Keratinocyte (primary cell): ENCODE results near the gene GSTM4.
"Not testable (repeated sequence)": the region's sequence is repeated elsewhere in the genome, so short reads cannot be mapped to it uniquely, and the experiment has no call there.

Experiments
- CTCF ChIP-seq, 3 experiments: IDR thresholded peaks in 1 of 3; conservative IDR thresholded peaks in 1 of 3; optimal IDR thresholded peaks in 1 of 3; 2 replicates in 2 of 3; 3 replicates in 1 of 3; pipeline versions ENCODE3 to v1.5.1; 2011; ENCODE audit warnings: low read length in 3 of 3, mild to moderate bottlenecking in 3 of 3, moderate library complexity in 2 of 3, control low read depth in 1 of 3, inconsistent platforms in 1 of 3; ENCODE audit not compliant: insufficient read depth in 2 of 3; ENCODE audit errors: extremely low read depth in 1 of 3
- EZH2 ChIP-seq: IDR thresholded peaks from one replicate; pipeline ENCODE4 v1.6.1; 2012; ENCODE audit warnings: inconsistent platforms, mild to moderate bottlenecking, low read length, moderate library complexity

- TF ChIP-seq CTCF (optimal IDR thresholded peaks at IDR 0.05 in 1 of 3, IDR thresholded peaks at IDR 0.05 in 1 of 3, conservative IDR thresholded peaks at IDR 0.05 in 1 of 3; ENCODE audit: extremely low read depth in 1 of 3, insufficient read depth in 2 of 3, low read length in 3 of 3); EZH2: not testable (repeated sequence)
Measured at GRCh38 chr1:109685399-109685798, 29.5 kb downstream of the GSTM4 start.
